RWPE1 (cell line): ENCODE data around the gene SLC37A3.

Experiments
- CTCF ChIA-PET: fragments of 350-600 bp; sonication (Branson Sonifier 250); formaldehyde crosslinking; extraction: SDS; loops from one replicate; lab custom pipeline; 2021; lab: Yijun Ruan, JAX
- POLR2A ChIA-PET: fragments of 400-600 bp; formaldehyde crosslinking; extraction: SDS; loops from one replicate; lab custom pipeline; 2020; ENCODE audit warnings: antibody characterized with exemption; ENCODE audit not compliant: low non-redundant PET; lab: Yijun Ruan, JAX
- DNase-seq: peaks from one replicate; pipeline ENCODE4 v3.0.0; 2012; ENCODE audit warnings: low spot score
- H3K27ac ChIP-seq: fragments of 450-650 bp; 2 replicates; pipeline ENCODE4 v1.5.1; 2017
- CTCF ChIP-seq: fragments of 450-650 bp; conservative IDR thresholded peaks from 2 replicates; pipeline ENCODE4 v1.5.1; 2017; ENCODE audit warnings: low read depth, mild to moderate bottlenecking

SLC37A3 gene

GRCh38 chr7:140375892-140376730, 22.2 kb downstream of the SLC37A3 start:
- CTCF ChIA-PET = no interaction called here
- no peak for TF ChIP-seq CTCF
- POLR2A ChIA-PET = no interaction called here
- DNase-seq = no peak
- H3K27ac ChIP-seq = no peak overlapping the region

- DNase-seq = no peak
- CTCF ChIA-PET = no interaction called here
- POLR2A ChIA-PET = no interaction called here
- TF ChIP-seq CTCF = no peak
- H3K27ac ChIP-seq = no peak overlapping the region
These were observed 23.0 kb downstream of the SLC37A3 start for GRCh38 chr7:140375323-140375722.

- CTCF ChIA-PET = no interaction called here
- no peak for DNase-seq
- POLR2A ChIA-PET = interaction anchor here (0.7 kb wide), 1 partner anchor 9 kb away, joined by 5 read pairs; no protein-coding TSS in a partner anchor
- no peak overlapping the region for H3K27ac ChIP-seq
- TF ChIP-seq CTCF = no peak
These were observed 29.0 kb downstream of the SLC37A3 start for GRCh38 chr7:140369294-140369693.

GRCh38 chr7:140367528-140367927, 30.8 kb downstream of the SLC37A3 start:
- ChIA-PET POLR2A (no interaction called here), CTCF (no interaction called here)
- TF ChIP-seq CTCF = no peak
- DNase-seq = no peak
- H3K27ac ChIP-seq = no peak overlapping the region

- peak overlapping the region; percentile 66 for H3K27ac ChIP-seq
- peak; percentile 35 for DNase-seq
- ChIA-PET CTCF (interaction anchor here (0.6 kb wide), 1 partner anchor 107 kb away, joined by 4 read pairs; no protein-coding TSS in a partner anchor), POLR2A (no interaction called here)
- TF ChIP-seq CTCF = no peak
These were observed 33.5 kb downstream of the SLC37A3 start for GRCh38 chr7:140364819-140365218.

GRCh38 chr7:140360697-140361229, 37.6 kb downstream of the SLC37A3 start:
- H3K27ac ChIP-seq = no peak overlapping the region
- DNase-seq = no peak
- TF ChIP-seq CTCF = no peak
- CTCF ChIA-PET = no interaction called here
- POLR2A ChIA-PET = no interaction called here
